ENCODE results near the gene VWA2.

VWA2 gene

GRCh38 chr10:114250236-114250635 lies 11.2 kb downstream of the VWA2 start:
- no peak for DNase-seq (ENCODE audit: low spot score)

GRCh38 chr10:114250716-114251115 lies 11.7 kb downstream of the VWA2 start:
- no peak for DNase-seq (ENCODE audit: low spot score)

- DNase-seq (ENCODE audit: low spot score): no peak
These were observed 13.0 kb downstream of the VWA2 start for GRCh38 chr10:114252092-114252491.

- DNase-seq (ENCODE audit: low spot score): no peak
These were observed 13.8 kb downstream of the VWA2 start for GRCh38 chr10:114252883-114253282.

GRCh38 chr10:114255227-114255626 lies 16.2 kb downstream of the VWA2 start:
- DNase-seq (ENCODE audit: low spot score): no peak

GRCh38 chr10:114256008-114256765 lies 17.1 kb downstream of the VWA2 start:
- DNase-seq (ENCODE audit: low spot score): no peak

GRCh38 chr10:114256822-114257221 lies 17.8 kb downstream of the VWA2 start:
- no peak for DNase-seq (ENCODE audit: low spot score)

- no peak for DNase-seq (ENCODE audit: low spot score)
These were observed 18.4 kb downstream of the VWA2 start for GRCh38 chr10:114257498-114257897.

- DNase-seq (ENCODE audit: low spot score): no peak
These were observed 19.3 kb downstream of the VWA2 start for GRCh38 chr10:114258274-114258840.

- DNase-seq (ENCODE audit: low spot score): no peak
These were observed 20.8 kb downstream of the VWA2 start for GRCh38 chr10:114259824-114260223.

- no peak for DNase-seq (ENCODE audit: low spot score)
These were observed 21.3 kb downstream of the VWA2 start for GRCh38 chr10:114260366-114260765.

GRCh38 chr10:114261076-114261475 lies 22.0 kb downstream of the VWA2 start:
- DNase-seq (ENCODE audit: low spot score): no peak

- DNase-seq (ENCODE audit: low spot score): no peak
These were observed 23.4 kb downstream of the VWA2 start for GRCh38 chr10:114262496-114262895.

GRCh38 chr10:114265392-114266053 lies 26.5 kb downstream of the VWA2 start:
- no peak for DNase-seq (ENCODE audit: low spot score)

GRCh38 chr10:114266521-114266920 lies 27.5 kb downstream of the VWA2 start:
- no peak for DNase-seq (ENCODE audit: low spot score)

- DNase-seq (ENCODE audit: low spot score): no peak
These were observed 32.2 kb downstream of the VWA2 start for GRCh38 chr10:114271075-114271778.

GRCh38 chr10:114271779-114272167 lies 32.7 kb downstream of the VWA2 start:
- no peak for DNase-seq (ENCODE audit: low spot score)

- DNase-seq (ENCODE audit: low spot score): no peak
These were observed 33.6 kb downstream of the VWA2 start for GRCh38 chr10:114272696-114273095.

GRCh38 chr10:114273910-114274309 lies 34.9 kb downstream of the VWA2 start:
- DNase-seq (ENCODE audit: low spot score): no peak

- no peak for DNase-seq (ENCODE audit: low spot score)
These were observed 35.8 kb downstream of the VWA2 start for GRCh38 chr10:114274616-114275453.

GRCh38 chr10:114276066-114276465 lies 37.0 kb downstream of the VWA2 start:
- DNase-seq (ENCODE audit: low spot score): no peak

- no peak for DNase-seq (ENCODE audit: low spot score)
These were observed 37.6 kb downstream of the VWA2 start for GRCh38 chr10:114276671-114277070.

Measured in HuH-7.5 (cell line).